ENCODE results near the gene CDC45.

Gene CDC45

DNA sequence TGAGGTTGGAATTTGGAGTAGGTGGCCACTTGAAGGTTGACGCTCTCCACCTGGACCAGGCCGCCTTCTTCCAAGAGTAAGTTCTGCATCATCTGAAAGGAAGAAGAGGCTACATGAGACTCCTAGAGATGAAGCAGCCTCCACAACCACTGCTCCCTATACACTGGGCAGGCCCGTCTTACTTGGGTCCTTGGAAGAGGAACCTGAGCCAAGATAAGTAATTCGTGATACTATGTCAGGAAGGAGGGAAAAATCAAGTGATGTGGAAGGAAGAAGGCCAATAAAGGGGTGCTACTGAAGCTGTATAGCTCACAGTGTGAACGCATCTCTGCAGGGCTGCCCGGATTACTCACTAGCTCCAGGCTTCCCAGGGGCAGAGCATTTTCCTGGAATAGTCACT lies 11.8 kb upstream of the CDC45 start:
- peaks cover 99% of the 10 kb centered on the region for H3K36me3 ChIP-seq
- no peaks in the 10 kb centered on the region for H3K9me3 ChIP-seq
- H3K27me3 ChIP-seq: no peaks in the 10 kb centered on the region
- no peaks in the 10 kb centered on the region for H3K4me1 ChIP-seq (ENCODE audit: control insufficient read depth in 1 of 2, insufficient read depth in 1 of 2, low read depth in 1 of 2, low read length in 1 of 2)
- no peak overlapping the region for H3K4me3 ChIP-seq (ENCODE audit: low read depth in 1 of 2, low read length in 1 of 2)
- no peak overlapping the region for H3K27ac ChIP-seq
- TF ChIP-seq, protein P1, sequence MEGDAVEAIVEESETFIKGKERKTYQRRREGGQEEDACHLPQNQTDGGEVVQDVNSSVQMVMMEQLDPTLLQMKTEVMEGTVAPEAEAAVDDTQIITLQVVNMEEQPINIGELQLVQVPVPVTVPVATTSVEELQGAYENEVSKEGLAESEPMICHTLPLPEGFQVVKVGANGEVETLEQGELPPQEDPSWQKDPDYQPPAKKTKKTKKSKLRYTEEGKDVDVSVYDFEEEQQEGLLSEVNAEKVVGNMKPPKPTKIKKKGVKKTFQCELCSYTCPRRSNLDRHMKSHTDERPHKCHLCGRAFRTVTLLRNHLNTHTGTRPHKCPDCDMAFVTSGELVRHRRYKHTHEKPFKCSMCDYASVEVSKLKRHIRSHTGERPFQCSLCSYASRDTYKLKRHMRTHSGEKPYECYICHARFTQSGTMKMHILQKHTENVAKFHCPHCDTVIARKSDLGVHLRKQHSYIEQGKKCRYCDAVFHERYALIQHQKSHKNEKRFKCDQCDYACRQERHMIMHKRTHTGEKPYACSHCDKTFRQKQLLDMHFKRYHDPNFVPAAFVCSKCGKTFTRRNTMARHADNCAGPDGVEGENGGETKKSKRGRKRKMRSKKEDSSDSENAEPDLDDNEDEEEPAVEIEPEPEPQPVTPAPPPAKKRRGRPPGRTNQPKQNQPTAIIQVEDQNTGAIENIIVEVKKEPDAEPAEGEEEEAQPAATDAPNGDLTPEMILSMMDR (IDR thresholded peaks at IDR 0.05): no peak

DNA sequence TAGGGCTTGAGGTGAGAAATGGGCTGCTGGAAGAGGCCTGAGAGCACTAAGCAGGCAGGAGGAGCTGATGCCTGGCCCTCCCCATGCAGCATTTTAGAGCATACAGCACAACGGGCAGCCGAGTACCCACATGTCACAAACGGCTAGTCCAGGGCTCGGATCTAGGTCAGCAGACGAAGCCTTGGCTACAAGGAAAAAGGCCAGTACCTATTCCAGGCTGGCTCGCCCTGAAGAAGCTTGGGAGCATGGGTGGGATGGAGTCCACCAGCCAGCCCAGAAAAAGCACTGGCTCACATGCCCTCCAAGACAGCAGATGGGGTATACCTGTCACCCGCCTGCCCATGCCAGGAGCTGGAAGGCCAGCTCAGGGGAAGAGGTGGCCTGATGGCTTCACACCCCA lies 10.3 kb upstream of the CDC45 start:
- Histone ChIP-seq H3K36me3 (peaks cover 100% of the 10 kb centered on the region), H3K4me3 (ENCODE audit: low read depth in 1 of 2, low read length in 1 of 2) (no peak overlapping the region), H3K27ac (no peak overlapping the region), H3K4me1 (ENCODE audit: control insufficient read depth in 1 of 2, insufficient read depth in 1 of 2, low read depth in 1 of 2, low read length in 1 of 2) (no peaks in the 10 kb centered on the region), H3K9me3 (no peaks in the 10 kb centered on the region), H3K27me3 (no peaks in the 10 kb centered on the region)
- TF ChIP-seq, protein P1 (IDR thresholded peaks at IDR 0.05): no peak

DNA sequence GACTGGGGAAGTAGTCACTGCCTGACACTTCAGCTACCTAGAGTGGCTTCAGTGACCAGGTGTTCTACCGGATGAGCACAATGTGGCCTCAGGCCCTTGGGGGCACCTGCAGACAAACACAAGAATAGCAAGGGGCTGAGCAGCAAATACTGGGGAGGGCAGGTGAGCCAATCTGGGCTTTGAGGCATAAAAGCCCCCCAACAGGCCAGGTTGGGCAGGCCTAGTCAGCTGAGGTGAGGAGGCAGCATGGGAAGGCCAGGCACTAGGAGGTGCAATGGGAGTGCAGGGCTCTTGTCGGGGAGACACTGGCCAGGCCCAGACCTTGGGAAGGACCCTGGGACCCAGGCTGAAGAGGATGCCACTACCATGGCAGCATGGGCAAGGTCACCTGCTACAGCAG lies 9.7 kb upstream of the CDC45 start:
- H3K27ac ChIP-seq: no peak overlapping the region

GRCh38 chr22:19471572-19471971 lies 8.1 kb upstream of the CDC45 start:
- H3K27ac ChIP-seq: no peak overlapping the region
- H3K4me3 ChIP-seq (ENCODE audit: low read depth in 1 of 2, low read length in 1 of 2): no peak overlapping the region

More for the DNA sequence above, 9.7 kb upstream of the CDC45 start:
- H3K27me3 ChIP-seq: no peaks in the 10 kb centered on the region
- no peak overlapping the region for H3K4me3 ChIP-seq (ENCODE audit: low read depth in 1 of 2, low read length in 1 of 2)
- no peaks in the 10 kb centered on the region for H3K9me3 ChIP-seq
- H3K36me3 ChIP-seq: peaks cover 100% of the 10 kb centered on the region
- H3K4me1 ChIP-seq (ENCODE audit: control insufficient read depth in 1 of 2, insufficient read depth in 1 of 2, low read depth in 1 of 2, low read length in 1 of 2): no peaks in the 10 kb centered on the region
- TF ChIP-seq, protein P1 (IDR thresholded peaks at IDR 0.05): no peak

GRCh38 chr22:19472233-19472632 lies 7.5 kb upstream of the CDC45 start:
- H3K9me3 ChIP-seq: no peaks in the 10 kb centered on the region
- H3K27me3 ChIP-seq: no peaks in the 10 kb centered on the region
- H3K36me3 ChIP-seq: peaks cover 91% of the 10 kb centered on the region
- H3K4me3 ChIP-seq (ENCODE audit: low read depth in 1 of 2, low read length in 1 of 2): no peak overlapping the region
- no peak overlapping the region for H3K27ac ChIP-seq
- TF ChIP-seq, protein P1 (IDR thresholded peaks at IDR 0.05): no peak
- peaks cover 2% of the 10 kb centered on the region in 2 experiments for H3K4me1 ChIP-seq (ENCODE audit: control insufficient read depth in 1 of 2, insufficient read depth in 1 of 2, low read depth in 1 of 2, low read length in 1 of 2)

More at GRCh38 chr22:19471572-19471971, 8.1 kb upstream of the CDC45 start:
- H3K9me3 ChIP-seq: no peaks in the 10 kb centered on the region
- no peaks in the 10 kb centered on the region for H3K27me3 ChIP-seq
- H3K36me3 ChIP-seq: peaks cover 97% of the 10 kb centered on the region
- TF ChIP-seq, protein P1 (IDR thresholded peaks at IDR 0.05): no peak
- H3K4me1 ChIP-seq (ENCODE audit: control insufficient read depth in 1 of 2, insufficient read depth in 1 of 2, low read depth in 1 of 2, low read length in 1 of 2): no peaks in the 10 kb centered on the region

DNA sequence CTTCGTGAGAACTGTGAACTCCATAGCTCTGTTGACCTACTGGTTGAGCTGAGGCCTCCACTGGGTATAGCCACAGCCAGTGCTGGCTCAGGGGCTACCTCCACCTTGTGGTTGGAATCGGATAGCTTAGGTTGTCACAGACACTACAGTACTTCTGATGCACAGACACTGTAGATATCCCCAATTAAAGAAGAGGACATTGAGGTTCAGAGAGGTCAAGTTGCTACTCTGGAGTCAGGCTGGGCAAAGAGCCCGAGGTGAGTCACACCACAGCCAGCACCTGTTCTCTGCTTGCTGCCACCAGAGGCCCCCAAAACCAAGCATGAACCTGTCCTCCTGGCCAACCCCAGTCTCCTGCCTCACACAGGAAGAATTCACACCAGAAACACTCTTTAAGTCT lies 6.1 kb upstream of the CDC45 start:
- no peaks in the 10 kb centered on the region for H3K27me3 ChIP-seq
- H3K27ac ChIP-seq: no peak overlapping the region
- H3K4me3 ChIP-seq (ENCODE audit: low read depth in 1 of 2, low read length in 1 of 2): no peak overlapping the region
- TF ChIP-seq, protein P1 (IDR thresholded peaks at IDR 0.05): no peak
- no peaks in the 10 kb centered on the region for H3K9me3 ChIP-seq
- peaks cover 77% of the 10 kb centered on the region for H3K36me3 ChIP-seq
- H3K4me1 ChIP-seq (ENCODE audit: control insufficient read depth in 1 of 2, insufficient read depth in 1 of 2, low read depth in 1 of 2, low read length in 1 of 2): peaks cover 15 to 16% of the 10 kb centered on the region in 2 experiments

Data from neutrophil (primary cell).